ENCODE data around the gene SCG5.
A peak's percentile ranks its signal among the peaks of the same experiment; 100 is the strongest.

- TF ChIP-seq, protein P1, sequence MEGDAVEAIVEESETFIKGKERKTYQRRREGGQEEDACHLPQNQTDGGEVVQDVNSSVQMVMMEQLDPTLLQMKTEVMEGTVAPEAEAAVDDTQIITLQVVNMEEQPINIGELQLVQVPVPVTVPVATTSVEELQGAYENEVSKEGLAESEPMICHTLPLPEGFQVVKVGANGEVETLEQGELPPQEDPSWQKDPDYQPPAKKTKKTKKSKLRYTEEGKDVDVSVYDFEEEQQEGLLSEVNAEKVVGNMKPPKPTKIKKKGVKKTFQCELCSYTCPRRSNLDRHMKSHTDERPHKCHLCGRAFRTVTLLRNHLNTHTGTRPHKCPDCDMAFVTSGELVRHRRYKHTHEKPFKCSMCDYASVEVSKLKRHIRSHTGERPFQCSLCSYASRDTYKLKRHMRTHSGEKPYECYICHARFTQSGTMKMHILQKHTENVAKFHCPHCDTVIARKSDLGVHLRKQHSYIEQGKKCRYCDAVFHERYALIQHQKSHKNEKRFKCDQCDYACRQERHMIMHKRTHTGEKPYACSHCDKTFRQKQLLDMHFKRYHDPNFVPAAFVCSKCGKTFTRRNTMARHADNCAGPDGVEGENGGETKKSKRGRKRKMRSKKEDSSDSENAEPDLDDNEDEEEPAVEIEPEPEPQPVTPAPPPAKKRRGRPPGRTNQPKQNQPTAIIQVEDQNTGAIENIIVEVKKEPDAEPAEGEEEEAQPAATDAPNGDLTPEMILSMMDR (IDR thresholded peaks at IDR 0.05): no peak
- TF ChIP-seq POLR2AphosphoS5 (IDR thresholded peaks at IDR 0.05): peak; percentile 68
Observed at GRCh38 chr15:32717426-32718226, 76.1 kb downstream of the SCG5 start, which contains the start of gene GREM1.

Measured in gastroesophageal sphincter (tissue), 3 donors.